SU-DHL-6 (cell line): Measurements from ENCODE around the gene KIAA2012.

Source experiments
- EZH2phosphoT487 ChIP-seq: fragments of 200-600 bp; sonication (generic), shearing (Covaris generic); conservative IDR thresholded peaks from 2 replicates; pipeline ENCODE4 v1.6.1; 2018; ENCODE audit warnings: mild to moderate bottlenecking, antibody characterized with exemption, low read length, moderate library complexity, mixed read lengths
- TF ChIP-seq, protein P1 (sequence below): fragments of 200-600 bp; sonication (generic); IDR thresholded peaks from one replicate; pipeline ENCODE4 v1.5.1; 2017; ENCODE audit warnings: antibody characterized with exemption, mild to moderate bottlenecking, low read length, moderate library complexity; ENCODE audit not compliant: insufficient read depth, poor library complexity, severe bottlenecking

DNA sequence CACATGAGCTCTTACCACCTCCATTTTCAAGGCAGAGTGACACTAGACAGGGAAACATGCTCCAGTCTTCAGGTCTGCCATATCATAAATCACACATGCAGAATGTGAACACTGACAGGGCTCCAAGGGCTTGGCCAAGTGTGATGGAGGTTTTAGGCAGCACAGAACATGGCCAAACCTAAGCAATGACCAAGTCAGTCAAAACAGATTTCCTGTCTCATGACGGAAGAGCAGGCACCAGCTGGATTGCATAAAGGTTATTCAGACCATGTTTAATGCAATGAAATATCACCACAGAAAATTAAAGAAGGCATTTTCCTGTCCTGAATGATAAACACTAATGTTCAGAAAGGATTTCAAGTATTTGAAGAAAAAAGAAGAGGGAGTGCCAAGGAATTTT lies 92.9 kb downstream of the KIAA2012 start:
- TF ChIP-seq, protein P1, sequence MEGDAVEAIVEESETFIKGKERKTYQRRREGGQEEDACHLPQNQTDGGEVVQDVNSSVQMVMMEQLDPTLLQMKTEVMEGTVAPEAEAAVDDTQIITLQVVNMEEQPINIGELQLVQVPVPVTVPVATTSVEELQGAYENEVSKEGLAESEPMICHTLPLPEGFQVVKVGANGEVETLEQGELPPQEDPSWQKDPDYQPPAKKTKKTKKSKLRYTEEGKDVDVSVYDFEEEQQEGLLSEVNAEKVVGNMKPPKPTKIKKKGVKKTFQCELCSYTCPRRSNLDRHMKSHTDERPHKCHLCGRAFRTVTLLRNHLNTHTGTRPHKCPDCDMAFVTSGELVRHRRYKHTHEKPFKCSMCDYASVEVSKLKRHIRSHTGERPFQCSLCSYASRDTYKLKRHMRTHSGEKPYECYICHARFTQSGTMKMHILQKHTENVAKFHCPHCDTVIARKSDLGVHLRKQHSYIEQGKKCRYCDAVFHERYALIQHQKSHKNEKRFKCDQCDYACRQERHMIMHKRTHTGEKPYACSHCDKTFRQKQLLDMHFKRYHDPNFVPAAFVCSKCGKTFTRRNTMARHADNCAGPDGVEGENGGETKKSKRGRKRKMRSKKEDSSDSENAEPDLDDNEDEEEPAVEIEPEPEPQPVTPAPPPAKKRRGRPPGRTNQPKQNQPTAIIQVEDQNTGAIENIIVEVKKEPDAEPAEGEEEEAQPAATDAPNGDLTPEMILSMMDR = no peak
- no peak for TF ChIP-seq EZH2phosphoT487
